ENCODE results near the gene CYP21A2.
"Not testable (repeated sequence)": the region's sequence is repeated elsewhere in the genome, so short reads cannot be mapped to it uniquely, and the experiment has no call there.

Gene CYP21A2

GRCh38 chr6:32037598-32038524 is at the start of gene CYP21A2:
TSS of gene CYP21A2 (plus strand) at chr6:32038415. CDS start at chr6:32038423, 8 bp downstream.
- DNase-seq: not testable (repeated sequence)

GRCh38 chr6:31989363-31989762 is 48.9 kb upstream of the CYP21A2 start:
- DNase-seq: not testable (repeated sequence)

GRCh38 chr6:31994421-31994820 is 43.8 kb upstream of the CYP21A2 start:
- DNase-seq: not testable (repeated sequence)

- not testable (repeated sequence) for DNase-seq
Measured at GRCh38 chr6:31996385-31996784, 41.8 kb upstream of the CYP21A2 start.

GRCh38 chr6:32002546-32003268 is 35.5 kb upstream of the CYP21A2 start:
- DNase-seq: not testable (repeated sequence)

GRCh38 chr6:32003301-32003700 is 34.9 kb upstream of the CYP21A2 start:
- not testable (repeated sequence) for DNase-seq

- DNase-seq: not testable (repeated sequence)
Measured at GRCh38 chr6:32004393-32004792, 33.8 kb upstream of the CYP21A2 start.

GRCh38 chr6:32004864-32005537 is 33.2 kb upstream of the CYP21A2 start:
- DNase-seq: not testable (repeated sequence)

- not testable (repeated sequence) for DNase-seq
Measured at GRCh38 chr6:32005538-32005880, 32.7 kb upstream of the CYP21A2 start.

GRCh38 chr6:32005991-32006529 is 32.2 kb upstream of the CYP21A2 start:
- not testable (repeated sequence) for DNase-seq

- not testable (repeated sequence) for DNase-seq
Measured at GRCh38 chr6:32007086-32007485, 31.1 kb upstream of the CYP21A2 start.

GRCh38 chr6:32008037-32008436 is 30.2 kb upstream of the CYP21A2 start:
- not testable (repeated sequence) for DNase-seq

- not testable (repeated sequence) for DNase-seq
Measured at GRCh38 chr6:32008616-32009015, 29.6 kb upstream of the CYP21A2 start.

GRCh38 chr6:32009537-32009936 is 28.7 kb upstream of the CYP21A2 start:
- not testable (repeated sequence) for DNase-seq

GRCh38 chr6:32010856-32011530 is 27.2 kb upstream of the CYP21A2 start:
- not testable (repeated sequence) for DNase-seq

GRCh38 chr6:32012941-32013617 is 25.1 kb upstream of the CYP21A2 start:
- DNase-seq: not testable (repeated sequence)

GRCh38 chr6:32013738-32014137 is 24.5 kb upstream of the CYP21A2 start:
- DNase-seq: not testable (repeated sequence)

GRCh38 chr6:32014547-32014946 is 23.7 kb upstream of the CYP21A2 start, which contains the start of gene C4B:
TSS of gene C4B (plus strand) at chr6:32014795. CDS start at chr6:32014846, 51 bp downstream.
- not testable (repeated sequence) for DNase-seq

GRCh38 chr6:32022100-32022499 is 16.1 kb upstream of the CYP21A2 start:
- not testable (repeated sequence) for DNase-seq

GRCh38 chr6:32028631-32029030 is 9.6 kb upstream of the CYP21A2 start:
- not testable (repeated sequence) for DNase-seq

- not testable (repeated sequence) for DNase-seq
Measured at GRCh38 chr6:32029553-32029952, 8.7 kb upstream of the CYP21A2 start.

All from CD4-positive, alpha-beta T cell treated with Interferon alpha-2 for 1 hour (primary cell).